T-helper 1 cell treated with Interleukin-12 subunit alpha and Interleukin-12 subunit beta and Interleukin-4 antibody, amounts not matched to agents 30 μg/mL and 1 μg/mL, for 36 hours (primary cell): Measurements from ENCODE around the gene PAEP.
"Not testable (repeated sequence)": the region's sequence is repeated elsewhere in the genome, so short reads cannot be mapped to it uniquely, and the experiment has no call there.

Experiments
- H3K27ac Mint-ChIP-seq: one replicate; pipeline ENCODE4 v1.8.0; 2021; ENCODE audit warnings: mild to moderate bottlenecking, mixed read lengths
- H3K27me3 Mint-ChIP-seq: one replicate; pipeline ENCODE4 v1.8.0; 2021; ENCODE audit warnings: low read depth, mixed read lengths
- H3K36me3 Mint-ChIP-seq: one replicate; pipeline ENCODE4 v1.8.0; 2021; ENCODE audit warnings: low read depth, mixed read lengths
- H3K4me1 Mint-ChIP-seq: one replicate; pipeline ENCODE4 v1.8.0; 2021; ENCODE audit warnings: low read depth, mixed read lengths
- H3K4me3 Mint-ChIP-seq: one replicate; pipeline ENCODE4 v1.8.0; 2021; ENCODE audit warnings: mild to moderate bottlenecking, moderate library complexity, mixed read lengths
- H3K9me3 Mint-ChIP-seq: one replicate; pipeline ENCODE4 v1.8.0; 2021; ENCODE audit warnings: mixed read lengths

Gene PAEP

DNA sequence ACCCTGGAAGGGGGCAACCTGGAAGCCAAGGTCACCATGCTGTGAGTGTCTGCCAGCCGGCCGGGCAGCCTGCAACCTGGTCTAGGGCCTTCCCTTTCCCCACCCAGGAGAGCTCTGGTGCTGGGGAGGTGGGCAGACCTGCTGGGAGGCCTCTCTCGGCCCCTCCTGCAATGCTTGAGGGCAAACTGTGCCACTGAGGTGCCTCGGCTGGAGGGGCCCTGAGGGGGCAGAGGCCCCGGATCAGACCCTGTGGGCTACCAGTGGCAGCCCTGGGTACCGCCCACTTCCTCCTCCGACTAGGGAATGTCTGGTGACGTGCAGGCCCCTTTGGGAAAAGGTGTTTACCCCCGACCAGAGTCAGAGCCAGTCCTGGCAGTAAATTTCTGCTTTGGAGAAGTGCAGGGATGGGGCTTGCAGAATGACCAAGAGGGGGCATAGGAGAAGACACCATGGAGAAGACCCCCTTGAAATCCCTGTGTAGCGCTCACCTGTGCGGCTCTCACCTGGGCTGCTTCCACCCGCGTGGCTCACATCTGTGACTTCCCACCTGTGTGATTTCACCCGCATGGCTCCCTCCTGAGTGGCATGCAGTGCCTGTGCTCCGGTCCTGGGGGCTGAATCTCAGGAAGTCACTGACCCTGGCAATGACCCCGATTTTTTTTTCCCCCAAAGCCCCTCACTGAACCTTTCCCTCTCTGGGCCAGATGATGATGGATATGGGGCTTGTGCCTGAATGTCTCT, 39.2 kb upstream of the PAEP start:
- Mint-ChIP-seq H3K27me3 (peaks cover 21% of the 10 kb centered on the region), H3K4me3 (no peak overlapping the region), H3K4me1 (no peaks in the 10 kb centered on the region), H3K9me3 (no peaks in the 10 kb centered on the region), H3K27ac (no peak overlapping the region), H3K36me3 (no peaks in the 10 kb centered on the region)

DNA sequence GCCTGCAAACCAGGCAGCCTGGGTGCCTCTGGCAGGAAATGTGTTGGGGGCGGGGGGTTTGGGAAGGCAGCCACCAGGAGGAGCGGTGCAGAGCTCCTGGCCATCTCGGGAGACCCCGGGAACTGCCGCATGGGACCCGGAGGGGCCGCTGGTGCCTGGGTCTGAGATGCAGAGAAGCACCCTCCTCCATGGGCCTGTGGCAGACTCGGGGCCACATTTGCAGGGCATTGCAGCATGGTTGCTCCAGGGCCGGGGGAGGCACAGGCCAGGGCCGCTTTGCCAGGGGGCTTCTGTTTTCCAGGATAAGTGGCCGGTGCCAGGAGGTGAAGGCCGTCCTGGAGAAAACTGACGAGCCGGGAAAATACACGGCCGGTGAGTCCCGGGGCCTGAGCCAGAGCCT, 38.6 kb upstream of the PAEP start:
- Mint-ChIP-seq H3K4me1 (no peaks in the 10 kb centered on the region), H3K36me3 (no peaks in the 10 kb centered on the region), H3K4me3 (no peak overlapping the region), H3K27ac (no peak overlapping the region), H3K9me3 (no peaks in the 10 kb centered on the region), H3K27me3 (peaks cover 17% of the 10 kb centered on the region)

DNA sequence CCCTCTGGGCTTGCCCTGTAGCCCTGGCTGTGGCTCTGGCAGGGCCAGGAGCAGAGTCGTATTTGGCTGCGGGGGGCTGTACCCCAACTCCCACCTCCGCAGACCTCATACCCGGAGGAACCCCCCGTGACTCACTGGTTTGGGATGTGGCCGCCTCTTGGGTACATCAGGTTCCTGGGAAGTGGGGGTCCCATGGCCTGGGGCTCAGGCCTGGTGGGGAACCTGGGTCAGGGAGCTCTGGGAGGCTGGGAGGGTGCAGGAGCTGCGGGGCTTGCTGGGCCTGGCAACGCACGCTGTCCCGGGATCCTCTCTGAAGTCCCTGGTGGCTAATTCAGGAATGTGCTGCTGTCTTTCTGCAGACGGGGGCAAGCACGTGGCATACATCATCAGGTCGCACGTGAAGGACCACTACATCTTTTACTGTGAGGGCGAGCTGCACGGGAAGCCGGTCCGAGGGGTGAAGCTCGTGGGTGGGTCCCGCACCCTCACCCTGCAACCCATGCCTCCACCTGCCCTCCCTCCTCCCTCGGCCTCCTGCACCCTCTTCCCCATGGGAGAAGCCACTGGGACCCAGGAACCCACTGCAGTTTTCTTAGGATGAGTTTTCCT, 37.9 kb upstream of the PAEP start:
- no peaks in the 10 kb centered on the region for H3K4me1 Mint-ChIP-seq
- H3K9me3 Mint-ChIP-seq, result no peaks in the 10 kb centered on the region
- H3K27ac Mint-ChIP-seq, result no peak overlapping the region
- peaks cover 11% of the 10 kb centered on the region for H3K27me3 Mint-ChIP-seq
- no peak overlapping the region for H3K4me3 Mint-ChIP-seq
- H3K36me3 Mint-ChIP-seq, result no peaks in the 10 kb centered on the region

DNA sequence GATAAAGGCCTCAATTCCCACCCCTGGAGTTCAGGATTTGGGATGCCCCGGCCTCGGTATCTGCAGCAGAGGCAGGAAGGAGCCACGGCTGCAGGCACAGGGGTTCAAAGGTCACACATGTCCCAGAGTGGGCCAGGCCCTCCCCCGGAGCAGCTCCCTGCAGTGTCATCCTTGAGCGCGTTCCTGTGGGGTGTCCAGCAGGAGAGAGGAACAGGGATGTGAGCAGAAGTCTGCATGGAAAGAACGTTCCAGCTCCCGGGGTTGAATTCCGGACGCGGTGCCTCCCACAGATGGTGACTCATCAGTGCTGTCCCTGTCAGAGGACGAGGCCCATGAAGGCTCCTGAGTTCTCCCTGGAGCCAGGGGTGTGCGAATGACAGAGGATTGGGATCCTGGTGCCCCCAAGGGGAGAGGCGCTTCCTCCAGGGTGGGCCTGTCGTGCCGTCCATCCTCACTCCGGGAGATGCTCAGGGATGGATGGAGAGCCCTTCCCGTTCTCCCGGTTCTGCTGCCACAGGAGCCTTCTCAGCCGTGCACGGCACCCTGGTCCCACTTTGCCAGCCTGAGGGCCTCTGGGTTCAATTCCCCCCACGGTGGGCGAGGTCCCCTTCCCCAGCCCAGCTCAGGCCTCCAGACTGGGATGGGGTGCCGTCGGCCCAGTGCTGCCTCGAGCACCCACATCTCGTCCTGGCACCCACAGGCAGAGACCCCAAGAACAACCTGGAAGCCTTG, 37.3 kb upstream of the PAEP start:
- no peak overlapping the region for H3K27ac Mint-ChIP-seq
- H3K4me3 Mint-ChIP-seq, result no peak overlapping the region
- no peaks in the 10 kb centered on the region for H3K36me3 Mint-ChIP-seq
- H3K27me3 Mint-ChIP-seq, result peaks cover 8% of the 10 kb centered on the region
- no peaks in the 10 kb centered on the region for H3K4me1 Mint-ChIP-seq
- no peaks in the 10 kb centered on the region for H3K9me3 Mint-ChIP-seq

DNA sequence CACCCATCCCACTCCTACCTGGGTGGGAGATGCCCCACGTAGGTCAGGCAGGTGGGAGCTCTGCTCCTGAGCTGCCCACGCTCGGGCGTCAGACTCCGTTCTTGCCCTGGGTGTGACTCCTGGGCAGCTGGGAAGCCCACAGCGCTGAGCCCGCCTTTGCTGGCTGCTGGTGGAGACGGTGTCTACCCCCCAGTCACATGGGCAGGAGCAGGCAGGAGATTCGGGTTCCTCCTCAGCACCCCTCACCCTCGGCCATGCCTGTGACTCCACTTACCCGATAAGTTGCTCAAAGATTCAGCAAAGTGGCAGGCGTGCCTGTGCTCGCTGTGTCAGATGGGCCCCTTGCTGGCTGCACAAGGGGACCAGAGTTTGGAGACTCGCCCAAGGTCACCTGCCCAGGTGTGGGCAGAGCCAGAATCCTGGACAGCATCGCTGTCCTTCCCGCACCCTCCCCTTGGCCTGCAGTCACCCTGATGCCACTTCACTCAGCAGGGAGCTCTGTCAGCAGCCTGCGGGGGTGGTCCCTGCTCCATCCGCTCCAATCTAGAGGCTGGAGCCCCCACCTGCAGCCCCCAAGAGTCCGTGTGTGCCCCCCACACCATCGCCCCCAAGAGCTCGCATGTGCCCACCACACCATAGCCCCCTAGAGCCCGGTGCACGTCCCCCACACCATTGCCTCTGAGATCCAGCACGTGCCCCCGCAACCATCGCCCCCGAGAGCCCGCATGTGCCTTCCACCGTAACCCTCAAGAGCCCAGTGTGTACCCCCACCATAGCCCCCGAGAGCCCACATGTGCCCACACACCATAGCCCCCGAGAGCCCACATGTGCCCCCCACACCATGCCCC, 36.1 kb upstream of the PAEP start:
- no peaks in the 10 kb centered on the region for H3K36me3 Mint-ChIP-seq
- no peak overlapping the region for H3K4me3 Mint-ChIP-seq
- no peaks in the 10 kb centered on the region for H3K9me3 Mint-ChIP-seq
- no peaks in the 10 kb centered on the region for H3K4me1 Mint-ChIP-seq
- peaks cover 2% of the 10 kb centered on the region for H3K27me3 Mint-ChIP-seq
- no peak overlapping the region for H3K27ac Mint-ChIP-seq

DNA sequence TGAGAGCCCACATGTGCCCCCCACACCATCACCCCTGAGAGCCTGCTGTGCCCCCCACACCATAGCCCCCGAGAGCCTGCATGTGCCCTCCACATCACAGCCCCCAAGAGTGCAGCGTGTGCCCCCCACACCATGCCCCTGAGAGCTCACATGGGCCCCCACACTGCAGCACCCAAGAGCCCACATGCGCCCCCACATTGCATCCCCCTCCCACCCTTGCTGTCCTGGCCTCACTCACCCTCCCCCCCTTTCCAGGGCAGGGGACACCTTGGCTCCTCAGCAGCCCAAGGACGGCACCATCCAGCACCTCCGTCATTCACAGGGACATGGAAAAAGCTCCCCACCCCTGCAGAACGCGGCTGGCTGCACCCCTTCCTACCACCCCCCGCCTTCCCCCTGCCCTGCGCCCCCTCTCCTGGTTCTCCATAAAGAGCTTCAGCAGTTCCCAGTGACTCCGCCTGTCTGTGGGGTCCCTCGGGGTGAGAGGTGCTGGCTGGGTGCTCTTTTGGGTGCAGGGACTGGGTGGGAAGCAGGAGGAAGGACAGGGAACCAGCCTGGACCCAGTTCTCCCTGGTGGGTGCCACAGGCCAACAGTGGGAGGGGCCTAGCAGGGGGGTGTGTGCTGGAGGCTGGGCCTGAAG, 35.3 kb upstream of the PAEP start:
- H3K36me3 Mint-ChIP-seq, result no peaks in the 10 kb centered on the region
- no peaks in the 10 kb centered on the region for H3K4me1 Mint-ChIP-seq
- no peak overlapping the region for H3K4me3 Mint-ChIP-seq
- no peaks in the 10 kb centered on the region for H3K9me3 Mint-ChIP-seq
- H3K27ac Mint-ChIP-seq, result no peak overlapping the region
- H3K27me3 Mint-ChIP-seq, result no peaks in the 10 kb centered on the region

DNA sequence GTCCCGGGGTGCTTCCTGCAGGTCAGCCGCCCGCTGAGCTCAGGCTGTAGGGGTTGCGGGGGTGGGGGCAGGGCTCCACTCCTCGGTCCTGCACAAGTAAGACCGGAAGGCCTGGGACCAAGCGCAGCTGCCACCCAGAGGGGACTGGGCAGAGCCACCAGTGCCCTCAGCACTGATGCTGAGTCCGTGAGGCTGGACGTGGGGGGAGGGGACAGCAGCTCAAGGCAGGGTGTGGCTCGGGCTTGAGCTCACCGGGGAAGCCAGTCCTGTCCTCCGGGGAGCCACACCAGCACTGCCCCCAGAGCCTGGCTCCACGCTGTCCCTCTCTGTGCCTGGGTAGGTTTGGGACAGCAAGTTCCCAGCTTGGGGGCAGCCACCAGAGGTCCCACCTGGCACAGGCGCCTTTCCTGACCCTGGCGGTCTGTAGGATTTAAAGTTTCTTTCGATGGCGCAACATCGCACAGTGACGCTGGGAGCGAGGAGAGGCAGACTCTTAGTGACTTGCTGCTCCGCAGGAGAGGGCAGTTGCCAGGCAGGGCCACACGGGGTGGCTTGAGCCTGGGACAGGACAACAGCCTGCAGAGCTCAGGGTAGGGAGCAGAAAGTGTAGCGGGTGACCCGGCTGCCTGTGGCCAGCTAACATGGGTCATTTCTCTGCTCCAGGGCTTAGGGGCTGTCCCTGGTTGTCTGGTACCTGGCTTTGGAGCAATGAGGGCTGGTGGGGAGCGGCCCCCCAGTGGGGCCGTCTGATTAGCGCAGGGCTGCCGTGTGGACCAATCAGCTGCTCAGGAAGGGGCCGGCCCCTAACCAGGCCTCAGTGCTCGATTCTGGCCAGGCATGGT, 34.6 kb upstream of the PAEP start:
- no peaks in the 10 kb centered on the region for H3K27me3 Mint-ChIP-seq

DNA sequence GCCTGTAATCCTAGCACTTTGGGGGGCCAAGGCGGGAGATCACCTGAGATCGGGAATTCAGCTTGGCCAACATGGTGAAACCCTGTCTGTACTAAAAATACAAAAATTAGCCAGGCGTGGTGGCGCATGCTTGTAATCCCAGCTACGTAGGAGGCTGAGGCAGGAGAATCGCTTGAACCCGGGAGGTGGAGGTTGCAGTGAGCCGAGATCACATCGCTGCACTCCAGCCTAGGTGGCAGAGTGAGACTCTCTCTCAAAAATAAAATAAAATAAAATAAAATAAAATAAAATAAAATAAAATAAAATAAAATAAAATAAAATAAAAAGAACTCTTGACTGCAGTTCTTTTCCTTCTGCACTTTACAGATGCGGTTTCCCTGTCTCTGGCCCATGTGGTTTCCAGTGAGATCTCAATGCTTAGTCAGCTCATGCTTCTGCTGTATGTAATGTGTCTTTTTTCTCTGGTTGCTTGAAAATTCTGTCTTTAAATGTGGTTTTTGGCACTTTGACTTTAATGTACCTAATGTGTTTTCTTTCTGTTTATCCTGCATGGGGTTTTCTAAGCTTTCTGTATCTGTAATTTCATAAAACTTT, 32.6 kb upstream of the PAEP start:
- H3K4me1 Mint-ChIP-seq, H3K36me3 Mint-ChIP-seq, H3K9me3 Mint-ChIP-seq, H3K4me3 Mint-ChIP-seq, H3K27ac Mint-ChIP-seq, H3K27me3 Mint-ChIP-seq: not testable (repeated sequence)

More for the DNA sequence above, 34.6 kb upstream of the PAEP start:
- Mint-ChIP-seq H3K36me3 (no peaks in the 10 kb centered on the region), H3K27ac (no peak overlapping the region), H3K4me3 (no peak overlapping the region), H3K4me1 (no peaks in the 10 kb centered on the region), H3K9me3 (no peaks in the 10 kb centered on the region)

DNA sequence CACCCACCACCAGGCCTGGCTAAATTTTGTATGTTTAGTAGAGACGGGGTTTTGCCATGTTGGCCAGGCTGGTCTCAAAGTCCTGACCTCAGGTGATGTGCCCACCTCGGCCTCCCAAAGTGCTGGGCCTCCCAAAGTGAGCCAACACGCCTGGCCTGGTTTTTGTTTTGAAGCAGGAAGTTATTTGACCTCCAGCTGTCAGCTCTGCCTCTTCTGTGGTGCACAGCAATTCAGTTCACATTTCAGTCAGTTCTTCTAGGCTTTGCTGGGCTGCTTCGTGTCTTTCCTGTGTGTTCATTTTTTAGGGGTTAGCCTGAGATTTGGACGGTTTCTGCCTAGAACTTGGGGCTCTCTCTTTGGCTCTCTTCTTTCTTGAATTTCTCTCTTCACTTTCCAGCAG, 31.4 kb upstream of the PAEP start:
- Mint-ChIP-seq H3K36me3 (no peaks in the 10 kb centered on the region), H3K4me1 (no peaks in the 10 kb centered on the region), H3K9me3 (no peaks in the 10 kb centered on the region), H3K27me3 (no peaks in the 10 kb centered on the region), H3K4me3 (no peak overlapping the region), H3K27ac (no peak overlapping the region)

DNA sequence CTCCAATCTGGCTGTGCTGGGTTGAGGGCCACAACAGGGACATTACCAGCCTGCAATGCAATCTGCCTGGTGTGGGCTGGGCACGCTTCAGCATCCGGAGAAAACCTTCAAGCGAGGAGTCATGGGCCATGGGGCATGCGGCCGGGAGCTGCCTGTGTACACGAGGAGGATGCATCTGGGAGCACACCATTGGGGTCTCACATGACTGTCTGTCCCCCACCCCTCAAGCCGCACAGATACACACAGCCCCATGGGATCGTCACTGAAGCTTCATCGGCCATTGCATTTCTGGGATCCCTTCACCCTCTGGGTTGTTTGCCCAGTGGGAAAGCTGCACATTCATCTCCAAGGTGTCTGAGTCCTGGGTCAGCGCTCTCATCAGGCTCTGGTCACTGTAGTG, 30.5 kb upstream of the PAEP start:
- H3K27ac Mint-ChIP-seq, result no peak overlapping the region
- H3K36me3 Mint-ChIP-seq, result no peaks in the 10 kb centered on the region
- H3K4me1 Mint-ChIP-seq, result no peaks in the 10 kb centered on the region
- no peaks in the 10 kb centered on the region for H3K27me3 Mint-ChIP-seq
- H3K9me3 Mint-ChIP-seq, result no peaks in the 10 kb centered on the region
- no peak overlapping the region for H3K4me3 Mint-ChIP-seq

DNA sequence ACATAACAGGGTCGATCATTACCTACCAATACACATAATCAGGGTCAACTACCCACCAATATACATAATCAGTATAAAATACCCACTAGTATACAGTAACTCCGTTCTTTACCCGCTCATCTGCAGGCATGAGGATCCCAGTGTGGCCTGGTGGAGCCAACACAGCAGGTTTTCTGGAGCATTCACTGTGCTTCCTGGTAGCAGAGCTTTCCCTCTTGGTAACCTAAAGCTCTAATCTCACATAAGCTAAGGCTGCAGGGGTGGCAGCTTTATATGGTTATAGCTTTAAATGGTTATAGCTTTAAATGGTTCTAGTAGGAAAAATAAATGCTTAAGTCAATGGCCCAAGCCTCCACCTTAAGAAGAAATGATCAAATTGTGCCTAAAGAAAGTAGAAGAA, 28.4 kb upstream of the PAEP start:
- H3K36me3 Mint-ChIP-seq, result no peaks in the 10 kb centered on the region
- no peaks in the 10 kb centered on the region for H3K9me3 Mint-ChIP-seq
- peaks cover 4% of the 10 kb centered on the region for H3K27me3 Mint-ChIP-seq
- no peaks in the 10 kb centered on the region for H3K4me1 Mint-ChIP-seq
- no peak overlapping the region for H3K4me3 Mint-ChIP-seq
- H3K27ac Mint-ChIP-seq, result no peak overlapping the region

DNA sequence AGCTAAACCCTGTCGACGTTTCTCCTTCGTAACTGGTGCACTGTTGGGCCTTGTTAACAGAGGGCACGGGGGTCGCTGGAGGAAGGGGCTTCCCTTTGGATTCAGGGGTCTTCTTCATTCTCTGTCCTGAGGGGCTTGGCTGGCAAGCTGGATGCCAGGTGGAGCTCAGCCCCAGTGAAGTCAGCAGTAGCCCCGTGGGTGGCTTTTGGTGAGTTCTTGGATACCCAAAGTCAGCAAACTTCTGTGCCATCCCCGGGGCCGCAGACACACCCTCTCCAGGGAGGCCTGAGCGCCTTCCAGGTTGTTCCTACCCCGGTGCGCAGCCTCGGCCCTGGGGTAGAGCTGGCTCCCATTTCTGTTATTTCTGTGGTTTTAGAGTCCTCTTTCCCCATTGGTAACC, 27.9 kb upstream of the PAEP start:
- Mint-ChIP-seq H3K36me3 (no peaks in the 10 kb centered on the region), H3K27me3 (peaks cover 4% of the 10 kb centered on the region), H3K27ac (no peak overlapping the region), H3K4me3 (no peak overlapping the region), H3K4me1 (no peaks in the 10 kb centered on the region), H3K9me3 (no peaks in the 10 kb centered on the region)

DNA sequence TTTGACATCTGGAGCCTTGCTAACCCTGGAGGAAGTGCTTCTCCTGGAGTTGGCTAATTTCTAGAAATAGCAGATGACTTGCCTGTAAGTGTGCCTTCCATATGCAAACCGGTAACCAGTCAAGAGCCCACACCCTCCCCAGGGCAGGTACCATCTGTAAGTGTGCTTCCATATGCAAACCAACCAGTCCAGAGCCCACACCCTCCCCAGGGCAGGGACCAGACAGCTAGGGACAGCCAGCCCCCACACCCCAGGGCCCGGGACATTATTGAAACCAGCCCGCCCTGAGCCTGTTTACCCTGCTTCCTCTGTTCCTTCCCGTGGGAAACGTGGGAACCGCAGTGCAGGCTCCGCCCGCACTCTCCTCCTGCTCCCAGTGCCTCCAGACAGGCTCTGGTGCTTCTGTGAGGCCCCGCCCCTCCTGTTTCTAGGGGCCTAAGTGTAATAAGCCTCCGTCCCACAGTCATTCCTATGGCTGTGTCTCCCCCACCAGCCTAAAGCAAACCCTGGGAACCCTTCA, 27.3 kb upstream of the PAEP start:
- H3K4me1 Mint-ChIP-seq, H3K36me3 Mint-ChIP-seq, H3K27ac Mint-ChIP-seq, H3K9me3 Mint-ChIP-seq, H3K27me3 Mint-ChIP-seq, H3K4me3 Mint-ChIP-seq: not testable (repeated sequence)
